Left ventricle myocardium inferior (tissue), 1 donor: ENCODE results near the gene SLC25A19. TPM values are rescaled to one million over a fixed set of nuclear protein-coding genes. Genes with fewer than 3 reads are reported as not detected.
A peak's percentile ranks its signal among the peaks of the same experiment; 100 is the strongest.

Experiments used
- DNase-seq: peaks from one replicate; pipeline ENCODE4 v3.0.0-alpha.2; 2020
- H3K27ac ChIP-seq: fragments of 200-600 bp; replicated peaks from 2 replicates; pipeline ENCODE4 v1.8.0; 2021
- H3K27me3 ChIP-seq: fragments of 200-600 bp; 2 replicates; pipeline ENCODE4 v1.8.0; 2021; ENCODE audit warnings: low read depth
- H3K36me3 ChIP-seq: fragments of 200-600 bp; 2 replicates; pipeline ENCODE4 v1.8.0; 2021
- H3K4me1 ChIP-seq: fragments of 200-600 bp; 2 replicates; pipeline ENCODE4 v1.8.0; 2021
- H3K4me3 ChIP-seq: fragments of 200-600 bp; 2 replicates; pipeline ENCODE4 v1.8.0; 2021; ENCODE audit warnings: mild to moderate bottlenecking, moderate library complexity
- H3K9me3 ChIP-seq: fragments of 200-600 bp; replicated peaks from 2 replicates; pipeline ENCODE4 v1.8.0; 2021
- CTCF ChIP-seq: fragments of 200-600 bp; IDR thresholded peaks from 2 replicates; pipeline ENCODE4 v1.8.0; 2021; ENCODE audit warnings: antibody characterized with exemption, mild to moderate bottlenecking, borderline replicate concordance
- intact Hi-C: fragments of 100-400 bp; cut with micrococcal nuclease; formaldehyde crosslinking; loops from one replicate; pipeline ENCODE4 v1.11.0; 2022
- total RNA-seq: library from RNA; stranded (reverse); fragmentation: NEBNext Ultra II Directional; extraction: Animal tissue kit (Norgen Biotek cat#: 25700); gene quantifications from one replicate; pipeline ENCODE4 v1.2.1, GENCODE V29; 2021
- donor health status: DM: no; HTN: yes; CAD: no; lungs with severe emphysema.

The SLC25A19 gene
- total RNA-seq, 1 donor from 2014 or later = 16.0 TPM

- H3K27ac ChIP-seq = no peak overlapping the region
- TF ChIP-seq CTCF = no peak
- peaks cover 90% of the 10 kb centered on the region for H3K36me3 ChIP-seq
- no peaks in the 10 kb centered on the region for H3K27me3 ChIP-seq
- intact Hi-C loops = no loop called here
- no peak overlapping the region for H3K4me3 ChIP-seq
- no peaks in the 10 kb centered on the region for H3K9me3 ChIP-seq
- H3K4me1 ChIP-seq = peaks cover 31% of the 10 kb centered on the region
- no peak for DNase-seq
These were observed 46.7 kb downstream of the SLC25A19 start for GRCh38 chr17:75242461-75243042.

- DNase-seq = no peak
These were observed 47.2 kb downstream of the SLC25A19 start for GRCh38 chr17:75241996-75242460.

GRCh38 chr17:75241502-75241901 lies 47.7 kb downstream of the SLC25A19 start:
- DNase-seq = no peak
- Histone ChIP-seq H3K4me3 (no peak overlapping the region), H3K9me3 (no peaks in the 10 kb centered on the region), H3K27me3 (no peaks in the 10 kb centered on the region), H3K27ac (no peak overlapping the region), H3K36me3 (peaks cover 98% of the 10 kb centered on the region), H3K4me1 (peaks cover 42% of the 10 kb centered on the region)
- intact Hi-C loops = no loop called here
- no peak for TF ChIP-seq CTCF

More at GRCh38 chr17:75241996-75242460, 47.2 kb downstream of the SLC25A19 start:
- TF ChIP-seq CTCF = no peak
- Histone ChIP-seq H3K9me3 (no peaks in the 10 kb centered on the region), H3K4me3 (no peak overlapping the region), H3K27me3 (no peaks in the 10 kb centered on the region), H3K36me3 (peaks cover 96% of the 10 kb centered on the region), H3K27ac (no peak overlapping the region), H3K4me1 (peaks cover 36% of the 10 kb centered on the region)
- intact Hi-C loops = no loop called here

GRCh38 chr17:75241143-75241430 lies 48.1 kb downstream of the SLC25A19 start:
- H3K36me3 ChIP-seq = peaks cover 98% of the 10 kb centered on the region
- intact Hi-C loops = no loop called here

GRCh38 chr17:75240394-75241142 lies 48.7 kb downstream of the SLC25A19 start:
- no peaks in the 10 kb centered on the region for H3K27me3 ChIP-seq
- H3K36me3 ChIP-seq = peaks cover 98% of the 10 kb centered on the region
- TF ChIP-seq CTCF = peak; percentile 48
- no peak overlapping the region for H3K27ac ChIP-seq
- intact Hi-C loops = no loop called here
- no peak overlapping the region for H3K4me3 ChIP-seq
- no peak for DNase-seq
- no peaks in the 10 kb centered on the region for H3K9me3 ChIP-seq
- H3K4me1 ChIP-seq = peaks cover 44% of the 10 kb centered on the region

More at GRCh38 chr17:75241143-75241430, 48.1 kb downstream of the SLC25A19 start:
- DNase-seq = no peak
- H3K27ac ChIP-seq = no peak overlapping the region
- H3K4me3 ChIP-seq = no peak overlapping the region
- no peaks in the 10 kb centered on the region for H3K27me3 ChIP-seq
- peaks cover 44% of the 10 kb centered on the region for H3K4me1 ChIP-seq
- H3K9me3 ChIP-seq = no peaks in the 10 kb centered on the region
- TF ChIP-seq CTCF = no peak
